Measurements from ENCODE around the gene B4GALNT4. TPM values are rescaled to one million over a fixed set of nuclear protein-coding genes. Genes with fewer than 3 reads are reported as not detected.
"Not testable (repeated sequence)": the region's sequence is repeated elsewhere in the genome, so short reads cannot be mapped to it uniquely, and the experiment has no call there.

The B4GALNT4 gene
- total RNA-seq, 1 donor from 2014 or later = 0.40 TPM

DNA sequence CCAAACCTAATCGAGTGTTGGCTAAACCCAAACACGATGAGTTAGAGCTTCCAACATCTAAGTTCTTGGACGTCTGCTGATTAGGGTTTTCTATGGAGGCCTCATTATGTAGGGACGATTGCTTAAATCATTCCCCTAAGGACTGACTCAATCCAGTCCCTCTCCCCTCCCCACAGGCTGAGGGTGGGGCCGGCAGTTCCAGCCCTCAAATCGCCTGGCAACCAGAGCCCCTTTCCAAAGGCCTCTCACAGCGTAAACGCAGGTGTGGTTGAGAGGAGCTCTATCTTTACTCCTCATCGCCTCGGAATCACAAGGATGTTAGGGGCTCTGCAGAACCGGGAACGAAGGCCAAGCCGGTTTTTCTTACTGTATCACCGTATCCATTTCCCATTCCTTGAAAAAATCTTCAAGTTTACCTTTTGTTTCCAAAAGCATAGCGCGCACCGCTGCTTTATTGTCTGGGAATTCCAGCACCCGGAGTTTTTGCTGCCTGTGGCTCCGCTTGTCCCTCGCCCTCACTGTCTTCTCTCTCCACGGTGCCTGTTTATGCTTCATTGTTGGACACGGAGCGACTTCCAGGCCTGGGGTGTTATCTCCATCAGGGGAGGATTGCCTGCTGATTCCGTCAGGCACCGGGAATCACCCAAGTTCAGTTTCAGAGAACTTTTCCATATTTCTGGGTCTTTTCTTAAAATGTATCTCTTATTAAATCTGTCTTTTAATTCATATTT lies 34.9 kb upstream of the B4GALNT4 start:
- DNase-seq (ENCODE audit: low read depth) = no peak

- peak; percentile 42 for DNase-seq (ENCODE audit: low read depth)
Observed at GRCh38 chr11:335779-336658, 33.3 kb upstream of the B4GALNT4 start.

- no peak for DNase-seq (ENCODE audit: low read depth)
Observed at GRCh38 chr11:336659-337198, 32.6 kb upstream of the B4GALNT4 start.

- no peak for DNase-seq (ENCODE audit: low read depth)
Observed at GRCh38 chr11:337711-338110, 31.6 kb upstream of the B4GALNT4 start.

GRCh38 chr11:339963-340362 lies 29.3 kb upstream of the B4GALNT4 start:
- no peak for DNase-seq (ENCODE audit: low read depth)

GRCh38 chr11:340539-341512 lies 28.5 kb upstream of the B4GALNT4 start:
- no peak for DNase-seq (ENCODE audit: low read depth)

DNA sequence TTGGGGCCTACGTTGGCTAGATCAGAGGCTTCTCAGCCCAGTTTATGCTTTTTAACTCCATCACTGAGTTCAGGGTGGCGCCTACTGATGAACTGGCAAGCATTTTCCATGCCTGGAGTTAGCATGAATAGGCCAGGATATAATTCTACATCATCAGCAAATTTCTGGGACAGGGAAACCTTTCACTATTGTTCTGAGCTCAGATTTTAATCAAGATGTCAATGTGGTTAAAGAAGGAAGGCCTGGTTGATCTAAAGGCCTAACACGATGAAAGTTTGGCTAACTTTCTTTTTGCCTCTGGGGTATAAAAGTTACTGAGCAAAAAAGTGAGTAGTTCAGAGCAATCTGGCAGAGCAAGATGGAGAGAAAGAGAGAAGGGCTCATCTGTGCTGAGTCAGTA lies 27.0 kb upstream of the B4GALNT4 start:
- no peak for DNase-seq (ENCODE audit: low read depth)

DNA sequence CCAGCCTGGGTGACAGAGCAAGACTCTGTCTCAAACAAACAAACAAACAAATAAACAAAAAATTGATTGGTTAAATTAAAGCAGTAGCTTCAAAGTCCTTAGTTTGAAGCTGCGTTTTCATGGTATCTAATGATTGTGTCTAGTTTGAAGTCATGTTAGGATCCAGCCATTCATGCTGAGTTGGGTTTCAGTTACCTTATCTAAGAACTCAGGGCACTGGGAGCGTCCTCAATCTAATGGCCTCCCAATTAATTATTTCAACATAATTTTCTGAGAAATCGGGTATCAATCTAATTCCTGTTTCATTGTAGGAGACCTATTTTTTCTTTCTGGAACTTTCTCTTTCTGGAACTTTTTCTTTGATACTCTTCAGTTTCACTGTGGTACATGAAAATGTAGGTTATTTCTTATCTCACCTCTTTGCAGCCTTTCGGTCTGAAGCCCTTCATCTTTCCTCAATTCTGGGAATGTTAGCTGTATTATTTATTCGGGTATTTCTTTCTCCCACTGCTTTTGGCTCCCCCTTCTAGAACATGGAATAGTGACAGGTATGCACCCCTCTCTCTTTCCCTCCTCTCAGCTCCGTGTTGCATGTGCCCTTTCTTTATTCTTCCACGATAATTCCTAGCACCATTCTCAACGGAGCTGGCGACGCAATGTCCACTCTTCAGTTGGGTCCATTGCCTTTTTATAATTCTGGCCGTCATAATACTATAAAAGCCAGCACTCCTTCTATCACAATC lies 24.3 kb upstream of the B4GALNT4 start:
- DNase-seq (ENCODE audit: low read depth) = no peak

DNA sequence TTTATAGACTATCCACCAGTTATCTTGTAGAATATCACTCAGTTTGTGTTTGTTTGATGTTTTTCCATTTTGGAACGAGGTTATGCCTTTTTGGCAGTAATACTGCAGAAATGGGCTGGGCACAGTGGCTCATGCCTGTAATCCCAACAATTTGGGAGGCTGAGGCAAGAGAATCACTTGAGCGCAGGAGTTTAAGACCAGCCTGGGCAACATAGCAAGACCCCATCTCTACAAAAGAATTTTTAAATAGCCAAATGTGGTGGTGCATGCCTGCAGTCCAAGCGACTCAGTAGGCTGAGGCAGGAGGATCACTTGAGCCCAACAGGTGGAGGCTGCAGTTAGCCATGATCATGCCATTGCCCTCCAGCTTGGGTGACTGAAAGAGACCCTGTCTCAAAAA lies 22.8 kb upstream of the B4GALNT4 start:
- DNase-seq (ENCODE audit: low read depth) = no peak

- not testable (repeated sequence) for DNase-seq (ENCODE audit: low read depth)
Observed at GRCh38 chr11:349270-349954, 19.9 kb upstream of the B4GALNT4 start.

DNA sequence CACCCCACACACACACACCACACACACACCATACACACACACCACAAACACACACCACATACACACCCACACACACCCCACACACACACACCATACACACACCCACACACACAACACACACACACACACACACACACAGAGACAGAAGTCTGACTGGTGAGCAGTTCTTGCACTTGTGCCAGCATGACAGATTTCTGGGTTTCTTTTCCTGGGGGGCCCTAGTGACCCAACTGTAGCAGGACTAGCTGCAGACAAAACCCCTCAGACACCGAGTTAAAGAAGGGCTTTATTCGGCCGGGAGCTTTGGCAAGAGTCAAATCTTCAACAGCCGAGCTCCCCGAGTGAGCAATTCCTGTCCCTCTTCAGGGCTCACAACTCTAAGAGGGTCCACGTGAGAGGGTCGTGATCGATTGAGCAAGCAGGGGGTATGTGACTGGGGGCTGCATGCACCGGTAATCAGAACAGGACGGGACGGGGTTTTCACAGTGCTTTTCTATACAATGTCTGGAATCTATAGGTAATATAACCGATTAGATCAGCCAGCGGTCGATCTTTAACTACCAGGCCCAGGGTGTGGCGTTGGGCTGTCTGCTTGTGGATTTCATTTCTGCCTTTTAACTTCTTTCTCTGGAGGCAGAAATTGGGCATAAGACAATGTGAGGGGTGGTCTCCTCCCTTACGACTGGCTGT lies 19.1 kb upstream of the B4GALNT4 start:
- DNase-seq (ENCODE audit: low read depth) = not testable (repeated sequence)

GRCh38 chr11:350723-351255 lies 18.5 kb upstream of the B4GALNT4 start:
- peak; percentile 28 for DNase-seq (ENCODE audit: low read depth)

DNA sequence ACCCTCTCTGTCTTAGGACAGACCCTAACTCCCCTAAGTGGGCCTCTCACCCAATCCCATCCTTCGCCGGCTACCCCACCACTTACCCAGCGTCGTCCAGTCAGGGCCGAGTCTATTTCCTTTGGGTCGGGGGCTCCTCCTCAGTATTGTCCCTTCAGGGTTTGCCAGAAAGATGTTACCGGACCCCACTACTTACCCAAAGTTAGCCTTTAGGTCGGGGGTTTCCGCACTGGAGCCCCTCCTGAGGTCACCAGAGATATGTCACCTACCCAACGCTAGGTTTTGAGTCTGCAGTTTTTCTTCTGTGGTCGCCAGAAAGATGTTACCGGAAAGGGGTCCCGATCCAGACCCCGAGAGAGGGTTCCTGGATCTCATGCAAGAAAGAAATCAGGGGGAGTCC lies 17.9 kb upstream of the B4GALNT4 start:
- no peak for DNase-seq (ENCODE audit: low read depth)

GRCh38 chr11:352456-353031 lies 16.8 kb upstream of the B4GALNT4 start:
- no peak for DNase-seq (ENCODE audit: low read depth)

- DNase-seq (ENCODE audit: low read depth) = peak; percentile 85
Observed at GRCh38 chr11:353179-353873, 16.0 kb upstream of the B4GALNT4 start.

DNA sequence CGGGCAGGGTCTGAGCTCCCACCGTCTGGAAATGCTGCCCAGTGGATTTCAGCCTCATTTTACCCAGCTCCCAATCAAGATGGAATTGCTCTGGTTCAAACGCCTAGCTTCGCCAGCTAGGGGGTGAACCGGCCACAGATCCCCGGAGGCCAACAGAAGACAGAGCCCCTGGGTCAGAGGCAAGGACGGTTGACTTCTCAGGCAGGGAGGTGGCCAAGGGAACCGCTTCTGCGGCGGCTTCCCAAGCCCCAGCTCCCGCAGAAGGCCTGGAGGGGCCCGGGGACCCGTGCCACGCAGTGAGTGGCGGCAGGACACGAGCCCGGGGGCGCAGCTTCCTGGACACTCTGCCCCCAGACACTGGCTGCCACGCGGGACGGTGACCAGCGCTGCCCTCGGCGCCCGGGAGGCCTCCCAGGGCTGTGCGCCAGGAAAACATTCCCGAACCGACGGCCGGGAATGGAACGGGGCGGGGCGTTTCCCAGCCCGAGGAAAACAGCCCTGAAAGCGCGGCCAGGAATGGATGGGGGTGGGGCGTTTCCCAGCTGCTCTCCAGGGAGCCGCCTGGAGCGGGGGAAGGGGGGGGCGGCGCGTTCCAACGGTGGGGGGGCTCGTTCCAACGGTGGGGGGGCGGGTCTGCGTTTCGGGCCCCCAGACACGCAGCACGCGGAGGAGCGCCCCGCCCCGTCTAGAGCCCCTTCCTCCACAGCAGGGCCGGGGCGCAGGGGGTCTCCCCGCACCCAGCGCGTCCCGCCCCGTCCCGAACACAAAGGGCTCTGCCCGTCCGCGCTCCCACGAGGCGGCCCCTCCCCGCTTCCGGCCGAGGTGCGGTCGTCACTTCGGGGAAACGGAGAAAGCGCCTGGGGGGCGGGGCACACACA lies 13.5 kb upstream of the B4GALNT4 start:
- peak; percentile 89 for DNase-seq (ENCODE audit: low read depth)

GRCh38 chr11:356610-357009 lies 12.7 kb upstream of the B4GALNT4 start:
- no peak for DNase-seq (ENCODE audit: low read depth)
